Liver (tissue), 9 donors: ENCODE results near the gene LSM3. TPM values are rescaled to one million over a fixed set of nuclear protein-coding genes. Genes with fewer than 3 reads are reported as not detected.

ENCODE experiments used
- DNase-seq: peaks from one replicate; pipeline ENCODE4 v3.0.0-alpha.2; 2017; ENCODE audit warnings: low spot score
- H3K27ac ChIP-seq, 2 donors: one replicate each; pipeline ENCODE4 v1.7.0; 2013; ENCODE audit warnings: inconsistent platforms in 2 of 2, low read length in 2 of 2, control low read depth in 1 of 2, low read depth in 1 of 2, mild to moderate bottlenecking in 1 of 2
- H3K27me3 ChIP-seq, 4 donors: one replicate each; pipeline versions ENCODE4 v1.6.1 to v1.7.0; 2013; ENCODE audit warnings: low read length in 3 of 4, inconsistent platforms in 1 of 4, mild to moderate bottlenecking in 1 of 4, moderate library complexity in 1 of 4; ENCODE audit not compliant: control insufficient read depth in 4 of 4, insufficient read depth in 4 of 4
- H3K36me3 ChIP-seq, 4 donors: one replicate each; pipeline versions ENCODE4 v1.6.1 to v1.7.0; 2013; ENCODE audit warnings: low read length in 3 of 4, mild to moderate bottlenecking in 3 of 4, low read depth in 1 of 4, moderate library complexity in 1 of 4; ENCODE audit not compliant: control insufficient read depth in 4 of 4, insufficient read depth in 3 of 4
- H3K4me1 ChIP-seq, 4 donors: one replicate each; pipeline versions ENCODE4 v1.6.1 to v1.7.0; 2013; ENCODE audit warnings: low read length in 3 of 4, mild to moderate bottlenecking in 3 of 4, moderate library complexity in 1 of 4; ENCODE audit not compliant: control insufficient read depth in 4 of 4, insufficient read depth in 4 of 4
- H3K4me3 ChIP-seq, 3 donors: one replicate each; pipeline versions ENCODE4 v1.6.1 to v1.7.0; 2013; ENCODE audit warnings: low read length in 3 of 3, control low read depth in 1 of 3, low read depth in 1 of 3, mild to moderate bottlenecking in 1 of 3
- H3K9ac ChIP-seq, 2 donors: one replicate each; pipeline ENCODE4 v1.7.0; 2013; ENCODE audit warnings: low read length in 2 of 2, mild to moderate bottlenecking in 2 of 2, moderate library complexity in 2 of 2, control low read depth in 1 of 2, low read depth in 1 of 2
- H3K9me3 ChIP-seq, 4 donors: one replicate each; pipeline versions ENCODE4 v1.6.1 to v1.7.0; 2013; ENCODE audit warnings: low read length in 3 of 4; ENCODE audit not compliant: control insufficient read depth in 4 of 4
- ATF3 ChIP-seq: IDR thresholded peaks from 2 replicates; pipeline ENCODE4 v1.6.1; 2016; ENCODE audit warnings: antibody characterized with exemption
- CTCF ChIP-seq: fragments of 150-350 bp; IDR thresholded peaks from 2 replicates; pipeline ENCODE4 v1.5.1; 2017; ENCODE audit warnings: improper control_type of control experiment, low read depth, low read length; ENCODE audit not compliant: missing input control
- EGR1 ChIP-seq, 2 donors: IDR thresholded peaks; 2 replicates each; pipeline ENCODE4 v1.6.1; 2016 to 2018; ENCODE audit warnings: antibody characterized with exemption in 2 of 2, low read depth in 2 of 2
- FOXA1 ChIP-seq: IDR thresholded peaks from 2 replicates; pipeline ENCODE4 v1.6.1; 2016; ENCODE audit warnings: antibody characterized with exemption
- FOXA2 ChIP-seq: IDR thresholded peaks from 2 replicates; pipeline ENCODE4 v1.6.1; 2016; ENCODE audit warnings: antibody characterized with exemption
- HNF4A ChIP-seq, 2 donors: conservative IDR thresholded peaks; 2 replicates each; pipeline ENCODE4 v1.6.1; 2016; ENCODE audit warnings: antibody characterized with exemption in 2 of 2, mild to moderate bottlenecking in 2 of 2
- HNF4G ChIP-seq: IDR thresholded peaks from 2 replicates; pipeline ENCODE4 v1.6.1; 2016; ENCODE audit warnings: antibody characterized with exemption
- JUND ChIP-seq, 2 donors: IDR thresholded peaks; 2 replicates each; pipeline ENCODE4 v1.6.1; 2016; ENCODE audit warnings: antibody characterized with exemption in 2 of 2
- MAX ChIP-seq: IDR thresholded peaks from 2 replicates; pipeline ENCODE4 v1.6.1; 2016; ENCODE audit warnings: antibody characterized with exemption
- NR2F2 ChIP-seq: IDR thresholded peaks from 2 replicates; pipeline ENCODE4 v1.6.1; 2016; ENCODE audit warnings: antibody characterized with exemption
- REST ChIP-seq: IDR thresholded peaks from 2 replicates; pipeline ENCODE4 v1.6.1; 2016; ENCODE audit warnings: antibody characterized with exemption, mild to moderate bottlenecking
- RXRA ChIP-seq, 2 donors: IDR thresholded peaks; 2 replicates each; pipeline ENCODE4 v1.6.1; 2017 to 2018; ENCODE audit warnings: antibody characterized with exemption in 2 of 2, mild to moderate bottlenecking in 1 of 2
- SP1 ChIP-seq: IDR thresholded peaks from 2 replicates; pipeline ENCODE4 v1.6.1; 2018; ENCODE audit warnings: antibody characterized with exemption, mild to moderate bottlenecking
- TAF1 ChIP-seq: conservative IDR thresholded peaks from 2 replicates; pipeline ENCODE4 v1.6.1; 2016; ENCODE audit warnings: antibody characterized with exemption, mild to moderate bottlenecking
- YY1 ChIP-seq: IDR thresholded peaks from 2 replicates; pipeline ENCODE4 v1.6.1; 2016; ENCODE audit warnings: antibody characterized with exemption, mild to moderate bottlenecking
- ZBTB33 ChIP-seq: IDR thresholded peaks from 2 replicates; pipeline ENCODE4 v1.6.1; 2016; ENCODE audit warnings: antibody characterized with exemption
- WGBS: extraction: QIAGEN DNeasy Blood & Tissue Kit; methylation state at CpG from one replicate; pipeline ENCODE4 v1.1.7; 2013; 5-methylcytosine and 5-hydroxymethylcytosine counted together
- polyA plus RNA-seq, 2 donors: library from polyadenylated mRNA; stranded (reverse) in 1 of 2; unstranded in 1 of 2; fragments of 200-250 nt in 1 of 2; fragments of >200 nt in 1 of 2; fragmentation: Nextera tagmentation in 1 of 2; extraction: Ambion mirVana in 1 of 2; gene quantifications; one replicate each; pipeline versions ENCODE4 v1.2.1 to v1.2.3, GENCODE V29; 2013 to 2015
- total RNA-seq, 2 donors: library from RNA; depleted of rRNA; stranded (reverse); fragments of >200 nt; gene quantifications; one replicate each; pipeline ENCODE4 v1.2.3, GENCODE V29; 2014
- donor health status: healthy.
- donor health status: healthy.
- donor health status: healthy.
- donor health status: healthy.
- donor health status: healthy.

Gene LSM3
- total and polyA plus RNA-seq, 4 donors: 3.7 to 17.0 (median 5.0) TPM

- no peak for TF ChIP-seq CTCF
- TF ChIP-seq SP1: no peak
Measured at GRCh38 chr3:14218355-14218754, 39.7 kb downstream of the LSM3 start (continued).

GRCh38 chr3:14220933-14221332 lies 42.3 kb downstream of the LSM3 start:
- Histone ChIP-seq H3K27ac (no peak overlapping the region), H3K9ac (no peak overlapping the region), H3K4me3 (no peak overlapping the region), H3K27me3 (no peaks in the 10 kb centered on the region), H3K9me3 (peaks cover 0 to 4% (median 0%) of the 10 kb centered on the region in 4 donors), H3K4me1 (no peaks in the 10 kb centered on the region), H3K36me3 (no peaks in the 10 kb centered on the region)
- no peak for TF ChIP-seq EGR1 (IDR thresholded peaks at IDR 0.05; ENCODE audit: low read depth in 2 of 2)
- no peak for TF ChIP-seq NR2F2
- no peak for TF ChIP-seq JUND (IDR thresholded peaks at IDR 0.05)
- TF ChIP-seq RXRA (IDR thresholded peaks at IDR 0.05): no peak
- no peak for TF ChIP-seq REST
- TF ChIP-seq HNF4G: no peak
- TF ChIP-seq ATF3: no peak
- TF ChIP-seq YY1: no peak
- no peak for TF ChIP-seq FOXA1
- no peak for TF ChIP-seq HNF4A (conservative IDR thresholded peaks at IDR 0.05)
- no peak for TF ChIP-seq TAF1
- no peak for TF ChIP-seq FOXA2
- no peak for TF ChIP-seq MAX
- 82% methylated on average over 1 of the region's 1 CpG for WGBS
- DNase-seq: no peak

GRCh38 chr3:14221902-14222301 lies 43.3 kb downstream of the LSM3 start:
- DNase-seq: no peak
- TF ChIP-seq HNF4G: no peak
- TF ChIP-seq YY1: no peak
- no peak for TF ChIP-seq ZBTB33
- no peaks in the 10 kb centered on the region for H3K36me3 ChIP-seq
- 90% methylated on average over 1 of the region's 1 CpG for whole genome bisulfite sequencing
- H3K9me3 ChIP-seq: peaks cover 0 to 4% (median 0%) of the 10 kb centered on the region in 4 donors
- H3K4me3 ChIP-seq: no peak overlapping the region
- H3K27me3 ChIP-seq: no peaks in the 10 kb centered on the region
- no peak overlapping the region for H3K9ac ChIP-seq
- no peaks in the 10 kb centered on the region for H3K4me1 ChIP-seq
- H3K27ac ChIP-seq: no peak overlapping the region
